ENCODE results near the gene PCYOX1L.

PCYOX1L gene

DNA sequence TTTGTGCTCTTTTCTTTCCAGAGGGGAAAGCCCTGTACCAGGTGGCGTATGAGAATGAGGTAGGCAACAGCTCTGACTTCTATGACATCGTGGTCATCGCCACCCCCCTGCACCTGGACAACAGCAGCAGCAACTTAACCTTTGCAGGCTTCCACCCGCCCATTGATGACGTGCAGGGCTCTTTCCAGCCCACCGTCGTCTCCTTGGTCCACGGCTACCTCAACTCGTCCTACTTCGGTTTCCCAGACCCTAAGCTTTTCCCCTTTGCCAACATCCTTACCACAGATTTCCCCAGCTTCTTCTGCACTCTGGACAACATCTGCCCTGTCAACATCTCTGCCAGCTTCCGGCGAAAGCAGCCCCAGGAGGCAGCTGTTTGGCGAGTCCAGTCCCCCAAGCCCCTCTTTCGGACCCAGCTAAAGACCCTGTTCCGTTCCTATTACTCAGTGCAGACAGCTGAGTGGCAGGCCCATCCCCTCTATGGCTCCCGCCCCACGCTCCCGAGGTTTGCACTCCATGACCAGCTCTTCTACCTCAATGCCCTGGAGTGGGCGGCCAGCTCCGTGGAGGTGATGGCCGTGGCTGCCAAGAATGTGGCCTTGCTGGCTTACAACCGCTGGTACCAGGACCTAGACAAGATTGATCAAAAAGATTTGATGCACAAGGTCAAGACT is 10.3 kb downstream of the PCYOX1L start:
- no peak for DNase-seq (ENCODE audit: low read depth, low spot score)

DNA sequence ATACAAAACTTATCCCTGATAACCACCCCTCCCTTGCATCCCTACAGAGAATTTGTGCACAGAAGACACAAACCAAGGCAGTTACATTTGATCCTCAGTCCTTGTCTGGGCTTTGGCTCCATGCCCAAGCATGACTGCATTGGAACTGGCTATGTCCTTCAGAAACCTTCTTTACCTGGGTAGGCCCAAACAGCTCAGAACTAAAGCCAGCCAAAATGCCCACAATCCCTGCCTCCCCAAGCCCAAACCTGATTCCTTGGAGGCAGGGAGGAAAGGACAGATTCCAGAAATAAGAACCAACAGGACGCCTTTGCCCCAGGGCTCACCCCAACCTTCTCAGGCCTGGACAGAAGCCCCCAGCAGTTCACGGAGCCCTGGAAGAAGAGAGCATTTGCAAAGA is 13.0 kb downstream of the PCYOX1L start:
- no peak for DNase-seq (ENCODE audit: low read depth, low spot score)

DNA sequence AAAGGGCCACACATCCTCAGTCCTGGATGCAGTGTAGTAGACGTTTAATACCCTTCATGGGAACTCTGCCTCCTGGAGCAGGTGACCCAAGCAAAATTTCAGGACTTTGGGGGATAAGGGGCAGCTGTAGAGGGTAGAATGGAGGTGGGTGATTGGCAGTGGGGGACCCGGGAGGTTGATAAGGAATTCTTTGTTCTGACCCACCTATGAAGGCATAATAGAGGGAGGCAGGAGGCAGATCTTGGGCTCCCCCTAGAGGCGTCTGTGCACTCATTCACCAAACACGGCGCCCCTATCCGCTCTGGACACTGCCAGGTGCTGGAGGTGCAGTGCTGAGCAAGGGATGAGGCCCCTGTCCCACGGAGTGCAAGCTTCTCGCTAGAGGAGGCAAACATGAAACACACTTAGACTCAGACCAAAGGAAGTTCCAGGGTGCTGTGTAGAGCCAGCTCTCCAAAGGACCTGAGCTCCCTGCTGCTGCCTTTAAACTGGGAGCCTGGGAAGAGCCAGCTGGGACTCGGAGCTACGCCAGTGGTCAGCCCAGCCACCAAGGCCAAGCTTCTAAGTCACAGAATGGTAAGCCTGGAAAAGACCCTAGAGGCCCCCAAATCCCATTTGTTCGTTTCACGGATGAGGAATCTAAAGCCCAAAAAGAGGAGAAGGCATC is 13.6 kb downstream of the PCYOX1L start:
- peak; percentile 39 for DNase-seq (ENCODE audit: low read depth, low spot score)

DNA sequence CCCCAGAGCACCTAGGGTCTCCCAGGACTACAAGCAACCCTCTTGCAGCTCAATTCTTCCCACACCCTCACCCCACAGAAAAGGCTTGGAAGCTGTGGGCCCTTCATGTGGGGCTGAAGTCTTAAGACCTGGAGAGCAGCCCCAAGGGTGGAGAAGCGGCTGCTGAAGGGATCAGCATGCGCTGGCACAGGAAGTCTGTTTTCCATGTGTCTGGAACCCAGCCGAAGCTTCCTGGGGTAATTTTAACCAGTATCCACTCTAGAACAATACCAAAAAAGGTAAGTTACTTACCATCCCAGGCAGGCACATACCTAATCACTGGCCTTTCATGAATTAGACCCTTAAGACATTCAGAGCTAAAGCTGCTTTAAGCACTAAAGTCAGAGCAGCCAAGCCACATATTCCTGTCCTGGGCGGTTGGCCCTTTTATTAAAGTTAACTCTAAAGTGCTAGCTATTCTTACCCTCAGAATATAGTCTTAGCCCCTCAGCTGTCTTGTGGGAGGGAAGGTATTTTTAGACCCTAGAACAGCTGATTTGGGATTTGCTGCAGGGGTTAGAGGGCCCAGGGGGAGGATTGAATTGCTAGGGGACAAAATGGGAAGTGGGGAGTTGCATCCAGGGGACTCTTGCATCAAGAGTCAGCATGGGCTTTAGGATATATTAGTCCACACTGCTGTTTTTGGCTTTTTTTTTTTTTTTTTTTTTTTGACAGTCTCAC is 14.4 kb downstream of the PCYOX1L start:
- no peak for DNase-seq (ENCODE audit: low read depth, low spot score)

DNA sequence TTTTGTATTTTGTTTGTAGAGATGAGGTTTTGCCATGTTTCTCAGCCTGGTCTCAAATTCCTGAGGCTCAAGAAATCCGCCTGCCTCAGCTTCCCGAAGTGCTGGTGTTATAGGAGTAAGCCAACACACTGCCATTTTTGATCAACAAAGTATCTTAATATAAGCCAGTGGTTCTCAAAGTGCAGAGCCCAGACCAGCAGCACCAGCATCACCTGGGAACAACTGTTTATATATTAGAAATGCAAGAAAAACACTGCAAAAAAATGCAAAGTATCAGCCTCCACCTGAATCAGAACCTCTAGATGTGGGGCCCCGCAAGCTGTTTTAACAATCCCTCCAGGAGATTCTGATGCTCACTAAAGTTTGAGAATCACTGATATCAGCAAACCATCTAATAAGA is 15.1 kb downstream of the PCYOX1L start:
- no peak for DNase-seq (ENCODE audit: low read depth, low spot score)

DNA sequence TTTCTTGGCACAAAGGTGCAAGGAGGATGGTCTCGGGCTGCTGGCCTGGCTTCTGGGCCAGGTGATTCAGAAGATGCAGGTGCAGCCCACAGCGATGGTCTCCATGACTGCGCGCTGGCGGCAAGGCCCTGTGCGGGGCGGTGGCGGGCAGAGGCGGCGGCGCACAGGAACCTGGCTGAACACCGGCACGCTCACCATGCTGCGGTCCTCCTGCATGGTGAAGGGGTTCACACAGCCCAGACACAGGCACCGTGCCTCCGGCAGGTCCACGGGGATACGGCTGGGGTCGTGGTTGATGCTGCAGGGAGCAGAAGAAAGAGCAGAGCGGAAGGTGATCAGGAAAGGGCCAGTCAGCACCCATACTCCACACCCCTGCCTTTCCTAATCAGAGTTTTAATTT is 16.5 kb downstream of the PCYOX1L start:
- DNase-seq (ENCODE audit: low read depth, low spot score): no peak

DNA sequence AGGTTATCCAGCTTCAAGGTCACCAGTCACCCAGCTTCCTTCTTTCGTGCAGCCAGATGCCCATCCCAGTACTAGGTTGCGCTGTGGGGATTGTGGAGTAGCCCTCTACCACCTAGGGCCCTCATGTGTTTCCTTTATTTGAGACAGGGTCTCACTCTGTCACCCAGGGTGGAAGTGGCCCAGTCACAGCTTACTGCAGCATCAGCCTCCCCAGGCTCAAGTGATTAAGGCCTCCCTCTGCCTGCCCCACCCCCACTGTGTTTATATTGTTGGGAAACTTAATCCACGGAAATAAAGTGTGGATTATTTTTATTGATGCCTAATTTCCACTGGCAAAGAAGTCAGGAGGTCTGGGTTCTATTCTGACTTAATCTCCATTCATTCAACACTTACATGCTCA is 17.0 kb downstream of the PCYOX1L start:
- DNase-seq (ENCODE audit: low read depth, low spot score): no peak

DNA sequence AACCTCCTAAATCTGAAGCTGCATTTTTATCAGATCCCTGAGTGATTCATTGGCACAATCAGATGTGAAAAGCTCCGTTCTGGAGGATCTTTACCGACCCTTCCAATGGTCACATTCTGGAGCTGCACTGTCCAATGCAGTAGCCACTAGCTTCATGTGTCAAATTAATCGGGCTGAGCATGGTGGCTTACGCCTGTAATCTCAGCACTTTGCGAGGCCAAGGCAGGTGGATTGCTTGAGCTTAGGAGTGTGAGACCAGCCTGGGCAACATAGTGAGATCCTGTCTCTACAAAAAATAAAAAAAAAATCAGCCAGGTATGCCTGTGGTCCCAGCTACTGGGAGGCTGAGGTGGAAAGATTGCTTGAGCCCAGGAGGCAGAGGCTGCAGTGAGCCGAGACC is 17.6 kb downstream of the PCYOX1L start:
- no peak for DNase-seq (ENCODE audit: low read depth, low spot score)

DNA sequence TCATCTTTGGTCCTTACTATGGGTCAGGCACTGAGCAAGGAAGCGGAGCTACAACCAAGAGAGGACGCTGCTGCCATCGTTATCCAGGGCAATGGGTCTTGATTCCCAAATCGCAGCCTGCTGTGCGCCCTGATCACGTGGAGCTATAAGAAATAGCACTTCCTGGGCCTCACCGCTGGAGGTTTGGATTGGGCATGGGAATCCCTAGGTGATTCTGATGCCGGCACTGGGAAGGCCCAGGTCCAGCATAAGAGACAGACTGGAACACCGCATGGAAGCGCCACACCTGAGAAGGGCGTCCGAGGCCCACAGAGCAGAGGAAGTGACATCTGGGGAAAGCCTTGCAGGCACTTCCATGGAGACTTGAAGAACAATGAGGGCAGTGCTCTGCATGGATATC is 18.3 kb downstream of the PCYOX1L start:
- no peak for DNase-seq (ENCODE audit: low read depth, low spot score)

DNA sequence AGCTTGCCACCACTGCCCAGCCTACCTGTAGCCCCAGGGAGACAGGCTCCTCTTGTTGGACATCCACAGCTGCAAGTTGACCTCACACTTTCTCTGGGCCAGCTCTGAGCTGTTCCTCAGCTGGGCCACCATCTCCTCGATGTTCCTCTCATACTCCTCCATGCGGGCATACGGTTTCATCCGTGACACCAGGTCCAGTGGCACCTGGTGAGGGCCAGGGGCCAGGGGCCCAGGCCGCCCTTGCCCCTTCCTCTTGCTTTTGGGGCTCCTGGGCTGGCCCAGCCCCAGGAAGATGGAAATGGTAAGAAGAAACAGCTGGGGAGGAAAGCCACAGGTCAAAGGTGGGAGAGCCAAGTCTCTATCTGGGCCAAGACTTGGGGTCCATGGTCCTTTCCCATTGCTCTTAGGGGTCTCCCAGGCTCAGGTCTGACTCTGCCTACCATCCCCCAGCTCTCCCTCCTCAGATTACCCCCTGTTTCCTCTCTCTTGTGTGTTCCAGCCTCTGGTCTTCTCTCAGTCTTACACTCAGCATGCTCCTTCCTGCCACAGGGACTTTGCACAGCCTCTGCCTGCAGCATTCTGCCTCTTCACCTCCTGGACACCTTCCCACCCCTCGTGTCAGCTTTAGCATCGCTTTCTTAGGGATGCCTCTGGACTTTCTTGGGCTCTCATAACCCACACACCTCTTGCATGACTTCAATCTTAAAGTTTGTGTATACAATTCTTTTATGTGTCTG is 19.0 kb downstream of the PCYOX1L start:
- DNase-seq (ENCODE audit: low read depth, low spot score): no peak

DNA sequence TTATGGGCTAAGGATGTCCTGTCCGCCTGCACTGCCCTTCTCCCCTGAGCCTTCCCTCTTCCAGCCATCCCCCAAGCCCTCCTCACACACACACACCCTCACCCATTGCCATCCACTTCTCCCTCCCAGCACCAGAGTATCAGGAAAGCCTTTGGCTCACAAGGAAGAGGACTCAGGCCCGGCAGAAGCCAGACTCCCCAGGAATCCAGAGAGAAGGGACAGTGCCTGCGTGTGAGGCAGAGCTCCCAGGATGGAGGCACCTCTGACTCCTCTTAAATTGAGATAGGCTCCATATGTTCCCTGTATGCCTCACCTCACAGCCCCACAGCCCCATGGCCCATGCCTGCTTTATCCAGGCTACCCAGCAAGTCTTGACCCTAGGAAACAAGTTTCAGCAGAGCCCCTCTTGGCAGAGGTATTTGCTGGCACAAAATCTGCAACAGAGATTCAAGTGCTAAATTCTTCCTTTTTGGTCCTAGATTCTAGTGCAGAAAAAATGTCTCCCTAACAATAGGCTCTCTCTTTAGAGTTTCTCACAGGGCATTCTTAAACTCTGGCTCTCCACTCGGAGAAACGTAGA is 20.5 kb downstream of the PCYOX1L start:
- no peak for DNase-seq (ENCODE audit: low read depth, low spot score)

DNA sequence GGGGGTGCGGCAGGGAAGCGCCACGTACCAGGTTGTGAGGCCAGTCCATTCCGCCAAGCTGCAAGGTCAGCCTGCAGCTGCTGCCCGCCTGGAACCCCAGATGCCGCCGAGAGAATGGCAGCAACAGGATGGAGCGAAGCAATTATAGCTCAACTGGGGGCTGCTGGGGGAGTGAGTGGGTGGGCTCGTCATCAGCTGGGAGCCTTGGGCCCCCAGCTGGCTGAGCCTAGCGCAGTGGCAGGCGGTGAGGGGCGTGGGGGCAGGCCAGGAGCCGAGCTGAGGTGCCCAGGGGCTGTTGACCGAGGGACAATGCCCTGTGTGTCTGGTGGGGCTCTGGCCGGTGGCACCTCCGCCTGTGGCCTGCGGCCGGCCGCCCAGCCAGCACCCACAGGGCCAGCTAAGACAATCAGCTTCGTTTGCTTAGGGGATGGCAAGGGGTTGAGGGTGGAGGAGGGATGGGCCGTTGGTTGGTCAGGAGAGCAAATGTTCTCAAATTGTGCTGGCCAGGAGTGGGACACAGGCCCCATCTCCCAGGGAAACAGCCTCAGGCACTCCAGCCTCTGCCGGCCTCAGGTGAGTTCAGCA is 21.4 kb downstream of the PCYOX1L start, which contains the start of gene IL17B:
IL17B (minus strand) TSS at position 116 of the 585 bp plus-strand sequence; CDS start at position 49, 67 bp downstream.
- DNase-seq (ENCODE audit: low read depth, low spot score): no peak

DNA sequence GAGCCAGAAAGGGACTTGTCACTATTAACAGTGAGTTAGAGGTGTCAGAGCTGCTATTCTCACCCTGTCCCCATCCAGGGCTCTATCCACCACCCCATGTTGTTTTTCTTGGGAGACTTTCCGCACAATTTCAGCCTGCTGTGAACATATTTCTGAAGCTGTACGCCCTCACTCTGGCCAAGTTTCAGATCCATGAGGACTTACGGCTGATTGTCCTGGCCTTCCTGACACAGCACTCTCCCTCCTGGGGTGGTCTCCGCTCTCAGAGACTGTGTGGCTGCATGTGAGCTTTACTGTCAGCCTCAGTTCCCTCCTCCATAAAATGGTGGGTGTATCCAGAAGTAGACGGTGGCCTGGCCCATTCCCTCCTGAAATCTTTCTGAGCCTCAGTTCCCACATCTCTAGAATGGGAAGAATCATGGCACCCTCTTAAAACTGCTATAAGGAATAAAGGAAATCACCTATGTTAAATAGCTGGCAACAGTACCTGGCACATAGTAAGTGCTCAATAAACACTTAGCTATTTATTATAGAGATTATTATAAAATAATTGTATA is 22.1 kb downstream of the PCYOX1L start:
- no peak for DNase-seq (ENCODE audit: low read depth, low spot score)

DNA sequence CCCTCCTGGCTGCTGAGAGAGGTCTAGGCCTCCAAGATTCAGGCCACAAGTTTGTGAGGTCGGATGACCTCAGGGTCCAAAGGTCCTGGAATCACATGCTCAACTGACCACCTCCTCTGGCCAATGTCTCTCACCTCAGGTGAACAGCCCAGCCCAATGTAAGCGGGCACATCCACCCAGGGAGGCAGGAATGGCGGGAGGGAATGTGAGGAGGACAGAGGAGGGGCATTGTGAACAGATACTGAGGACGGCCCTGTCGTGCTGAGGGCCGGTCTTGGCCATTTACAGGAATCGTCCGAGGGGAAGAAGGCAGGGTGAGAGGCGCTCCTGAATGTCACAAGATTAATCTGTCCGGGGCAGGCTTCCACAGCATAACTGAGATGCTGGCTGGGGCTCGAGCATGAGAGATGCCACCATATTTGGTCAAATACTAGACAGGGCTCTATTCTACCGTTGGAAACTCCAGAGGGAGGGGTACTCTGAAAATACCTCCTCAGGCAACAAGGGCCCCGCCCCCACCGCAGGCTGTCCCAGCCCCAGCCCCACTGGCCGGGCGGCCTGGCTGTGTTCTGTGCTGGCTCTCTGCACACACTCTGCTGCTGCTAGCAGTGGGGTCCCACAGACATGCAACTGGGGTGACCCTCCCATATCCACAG is 22.7 kb downstream of the PCYOX1L start:
- no peak for DNase-seq (ENCODE audit: low read depth, low spot score)

DNA sequence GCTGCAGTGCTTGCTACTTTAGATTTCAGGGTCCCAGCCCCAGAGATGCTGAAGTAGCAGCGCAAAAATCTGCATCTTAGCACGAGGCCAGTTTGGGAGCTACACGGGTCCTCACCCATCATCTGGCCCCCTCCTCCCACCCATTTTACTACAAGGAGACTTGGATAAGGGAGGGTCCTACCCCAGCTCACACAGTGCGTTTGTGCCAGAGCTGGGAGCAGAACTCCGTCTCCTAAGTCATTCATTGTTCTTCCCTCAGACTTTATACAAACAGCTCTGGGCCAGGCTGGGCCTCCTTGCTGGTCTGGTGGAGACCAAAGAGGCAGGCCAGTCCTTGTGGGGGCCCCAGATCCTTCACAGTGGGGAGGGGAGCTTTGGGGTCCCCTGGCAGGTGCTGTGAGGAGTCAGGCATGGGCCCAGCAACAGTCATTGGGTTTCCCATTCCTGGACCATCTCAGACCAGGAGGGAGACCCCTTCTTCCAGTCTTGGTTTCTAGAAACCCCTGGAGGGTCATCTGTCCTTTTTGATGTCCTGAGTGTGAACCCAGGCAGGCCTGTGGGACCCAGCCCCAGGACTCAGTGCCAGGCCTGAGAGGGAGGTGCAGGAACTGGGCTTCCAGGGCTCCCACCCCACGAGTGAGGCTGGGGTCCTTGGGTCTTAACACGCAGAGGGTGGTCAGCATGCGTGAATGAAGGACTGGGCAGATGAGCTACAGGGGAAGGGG is 23.6 kb downstream of the PCYOX1L start:
- DNase-seq (ENCODE audit: low read depth, low spot score): no peak

DNA sequence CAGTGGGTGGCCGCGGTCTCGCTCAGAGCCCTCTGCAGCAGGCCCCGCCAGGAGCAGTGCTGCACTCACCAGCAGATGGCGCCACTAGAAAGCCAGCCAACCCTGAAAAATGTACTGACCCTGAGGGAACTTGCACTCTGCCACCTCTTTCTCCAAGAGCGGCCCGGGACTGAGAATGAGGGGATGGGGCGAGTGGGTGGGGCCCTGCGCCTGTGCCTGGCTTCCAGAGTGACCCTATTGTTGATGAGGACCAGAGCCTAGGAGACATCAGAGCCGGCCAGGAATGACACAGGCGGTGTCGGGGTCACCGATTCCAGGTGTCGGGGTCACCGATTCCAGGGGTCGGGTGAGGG is 24.1 kb downstream of the PCYOX1L start:
- DNase-seq (ENCODE audit: low read depth, low spot score): peak; percentile 61

DNA sequence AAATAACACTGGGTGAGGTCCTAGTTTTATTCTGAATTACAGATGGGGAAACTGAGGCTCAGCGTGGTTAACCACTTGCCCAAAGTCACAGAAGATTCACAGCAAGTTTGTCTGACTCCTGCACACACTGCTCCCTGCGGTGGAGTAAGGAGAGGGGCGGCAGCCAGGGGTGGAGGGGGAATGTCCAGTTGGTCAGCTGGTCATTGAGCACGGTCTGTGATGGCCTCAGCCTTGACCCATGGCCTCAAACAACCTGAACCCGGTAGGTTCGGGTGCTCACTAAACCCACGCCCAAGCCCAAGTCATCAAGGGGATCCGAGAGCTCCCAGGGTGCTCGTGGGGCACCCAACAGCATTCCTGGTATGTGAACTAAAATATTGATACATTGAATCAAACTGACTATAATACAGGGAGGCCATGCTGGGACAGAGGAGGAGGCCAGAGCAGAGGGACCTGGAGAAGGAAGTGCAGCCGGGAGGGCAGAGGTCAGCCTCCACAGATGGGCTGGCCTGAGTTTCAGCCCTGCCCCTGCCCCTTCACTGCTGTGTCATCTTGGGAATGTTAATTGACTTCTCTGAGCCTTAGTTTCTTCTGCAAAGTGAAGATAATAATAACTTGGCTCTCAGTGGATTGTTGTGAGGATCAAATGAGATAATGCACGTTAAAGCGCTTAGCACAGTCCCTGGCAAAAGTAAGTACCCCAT is 24.8 kb downstream of the PCYOX1L start:
- no peak for DNase-seq (ENCODE audit: low read depth, low spot score)

DNA sequence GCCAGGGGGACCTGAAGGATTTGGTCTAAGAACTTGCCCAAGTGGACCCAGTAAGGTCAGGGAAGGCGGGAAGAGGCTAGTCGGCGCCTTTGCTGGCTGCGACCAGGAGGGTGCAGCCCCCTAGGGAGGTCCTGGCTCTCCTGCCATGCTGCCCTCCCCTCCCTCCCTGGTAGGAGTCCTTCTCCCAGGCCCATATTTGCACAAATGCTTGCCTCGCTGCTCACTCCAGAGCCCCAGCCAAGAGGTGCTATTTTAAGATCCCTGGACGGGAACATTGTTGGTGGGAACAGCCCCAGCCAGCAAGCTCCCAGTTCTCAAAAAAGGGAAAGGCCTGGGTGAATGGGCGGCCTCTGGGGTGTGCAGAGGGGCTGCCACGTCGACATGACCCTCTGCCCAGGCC is 25.6 kb downstream of the PCYOX1L start:
- DNase-seq (ENCODE audit: low read depth, low spot score): no peak

DNA sequence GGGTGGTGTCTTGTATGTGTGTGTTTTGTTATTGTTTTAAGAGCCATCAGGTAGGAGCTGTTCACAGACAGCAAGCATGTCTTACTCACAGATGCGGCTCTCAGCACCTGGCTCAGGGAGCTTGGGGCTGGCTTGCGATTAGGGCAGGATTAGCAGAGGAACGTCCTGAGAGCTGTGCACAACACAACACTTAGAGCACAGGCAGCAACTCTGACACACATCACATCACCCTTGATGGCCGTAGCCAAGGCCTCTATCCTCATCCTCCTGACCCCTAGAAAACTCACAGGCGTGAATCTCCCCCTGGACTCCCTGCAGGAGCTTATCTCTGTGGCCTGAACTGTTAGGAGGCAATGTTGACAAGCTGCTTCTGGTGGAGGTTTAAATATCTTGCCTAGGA is 28.3 kb downstream of the PCYOX1L start:
- no peak for DNase-seq (ENCODE audit: low read depth, low spot score)
